ENCODE results near the gene ARHGAP42. TPM values are rescaled to one million over a fixed set of nuclear protein-coding genes. Genes with fewer than 3 reads are reported as not detected.

ARHGAP42 gene
- total RNA-seq, 1 experiment from 2014 or later: 39.1 TPM

- Mint-ChIP-seq H3K27me3 (ENCODE audit: low read depth) (no peaks in the 10 kb centered on the region), H3K36me3 (ENCODE audit: insufficient read depth in 1 of 3, low read depth in 3 of 3) (peaks cover 2 to 6% (median 2%) of the 10 kb centered on the region in 3 experiments; a peak in 5 of 7 replicates)
- H3K9me3 ChIP-seq (ENCODE audit: control insufficient read depth, low read depth, low read length): no peaks in the 10 kb centered on the region
Measured at GRCh38 chr11:100865443-100866065, 178.5 kb downstream of the ARHGAP42 start.

More at GRCh38 chr11:100865443-100866065, 178.5 kb downstream of the ARHGAP42 start:
- no peak for TF ChIP-seq CTCF (conservative IDR thresholded peaks at IDR 0.05)
- H4K5ac ChIP-seq (ENCODE audit: insufficient read length, low read depth, low read length): no peak overlapping the region
- H3K4ac ChIP-seq (ENCODE audit: low read depth, low read length): no peak overlapping the region
- no peak overlapping the region for H2AK5ac ChIP-seq (ENCODE audit: insufficient read length, low read length)
- H3K14ac ChIP-seq (ENCODE audit: insufficient read depth, low read length): no peak overlapping the region
- no peak overlapping the region for H3K23ac ChIP-seq (ENCODE audit: insufficient read length, low read depth, low read length)
- H3K9ac ChIP-seq (ENCODE audit: extremely low read depth, insufficient read length, low read length): no peak overlapping the region
- Mint-ChIP-seq H3K4me3 (no peak overlapping the region), H3K9me3 (no peaks in the 10 kb centered on the region), H3K4me1 (peaks cover 23 to 31% of the 10 kb centered on the region in 2 experiments), H3K27ac (no peak overlapping the region)
- H3K27me3 ChIP-seq (ENCODE audit: insufficient read depth, low read length): no peaks in the 10 kb centered on the region
- H4K91ac ChIP-seq (ENCODE audit: insufficient read length, low read depth, low read length): no peak overlapping the region
- H2BK5ac ChIP-seq (ENCODE audit: insufficient read length, low read length): no peak overlapping the region
- no peak for DNase-seq
- H3K27ac ChIP-seq (ENCODE audit: insufficient read length, low read depth, low read length): no peak overlapping the region
- no peak overlapping the region for H2BK15ac ChIP-seq (ENCODE audit: low read depth, low read length)
- H2BK120ac ChIP-seq (ENCODE audit: low read depth, low read length, poor library complexity, severe bottlenecking): no peak overlapping the region
- no peaks in the 10 kb centered on the region for H3K79me1 ChIP-seq (ENCODE audit: insufficient read depth, low read depth, low read length, poor library complexity, severe bottlenecking)
- no peaks in the 10 kb centered on the region for H3K79me2 ChIP-seq (ENCODE audit: insufficient read depth, low read length)
- no peaks in the 10 kb centered on the region for H3K23me2 ChIP-seq (ENCODE audit: insufficient read length, low read depth, low read length, poor library complexity, severe bottlenecking)
- H4K20me1 ChIP-seq (ENCODE audit: control insufficient read depth, insufficient read depth, insufficient read length): no peaks in the 10 kb centered on the region
- H3K4me2 ChIP-seq (ENCODE audit: insufficient read depth, insufficient read length, low read length): no peak overlapping the region
- no peak overlapping the region for H3K56ac ChIP-seq (ENCODE audit: insufficient read length, low read depth, low read length)
- no peak overlapping the region for H4K8ac ChIP-seq (replicated peaks; ENCODE audit: insufficient read length, low read depth, low read length)
- H2AFZ ChIP-seq (ENCODE audit: low read length): no peak overlapping the region
- no peak overlapping the region for H3K18ac ChIP-seq (ENCODE audit: insufficient read length, low read depth, low read length)
- peaks cover 11% of the 10 kb centered on the region for H3K4me1 ChIP-seq (ENCODE audit: insufficient read depth, low read length)
- no CpG with 5 or more reads among the region's 4 CpGs for WGBS (ENCODE audit: extremely low coverage, insufficient read length, low lambda C conversion rate)
- no peak overlapping the region for H2BK12ac ChIP-seq (ENCODE audit: insufficient read length, low read depth, low read length)
- no peak overlapping the region for H2BK20ac ChIP-seq (ENCODE audit: low read depth, low read length, poor library complexity, severe bottlenecking)
- no peak overlapping the region for H3T11ph ChIP-seq (ENCODE audit: low read length)

Measured in H9 (cell line).